Thyroid gland (tissue), 4 donors: ENCODE data around the gene TRRAP. TPM values are rescaled to one million over a fixed set of nuclear protein-coding genes. Genes with fewer than 3 reads are reported as not detected.
A peak's percentile ranks its signal among the peaks of the same experiment; 100 is the strongest.

Source experiments
- DNase-seq, 2 donors: peaks; one replicate each; pipeline ENCODE4 v3.0.0-alpha.2; 2019
- H3K27ac ChIP-seq, 3 donors: fragments of 200-600 bp; sonication (generic); 1 replicate in 2 of 3; 2 replicates in 1 of 3; pipeline ENCODE4 v1.5.1; 2016 to 2019; ENCODE audit warnings: mild to moderate bottlenecking in 1 of 3, moderate library complexity in 1 of 3
- H3K27me3 ChIP-seq: fragments of 200-600 bp; sonication (generic); one replicate; pipeline ENCODE4 v1.5.1; 2019
- H3K36me3 ChIP-seq, 2 donors: fragments of 200-600 bp; sonication (generic); one replicate each; pipeline ENCODE4 v1.5.1; 2016 to 2019
- H3K4me1 ChIP-seq, 2 donors: fragments of 200-600 bp; sonication (generic); one replicate each; pipeline ENCODE4 v1.5.1; 2017 to 2019
- H3K4me3 ChIP-seq, 3 donors: fragments of 200-600 bp; sonication (generic); replicated peaks in 1 of 3; 1 replicate in 2 of 3; 2 replicates in 1 of 3; pipeline ENCODE4 v1.5.1; 2016; ENCODE audit warnings: mild to moderate bottlenecking in 1 of 3
- H3K9me3 ChIP-seq: fragments of 200-600 bp; sonication (generic); one replicate; pipeline ENCODE4 v1.5.1; 2017
- POLR2A ChIP-seq, 2 donors: fragments of 450-650 bp; IDR thresholded peaks; one replicate each; pipeline ENCODE4 v1.6.1; 2017; ENCODE audit warnings: antibody characterized with exemption in 2 of 2, mild to moderate bottlenecking in 2 of 2, moderate library complexity in 1 of 2
- WGBS, 2 donors: methylation state at CpG; one replicate each; pipeline ENCODE4 v1.1.5; 2017; 5-methylcytosine and 5-hydroxymethylcytosine counted together
- intact Hi-C: fragments of 100-400 bp; cut with DNase I; formaldehyde crosslinking; loops from one replicate; pipeline ENCODE4 v1.15.1; 2023
- total RNA-seq, 4 donors: library from RNA; depleted of rRNA; stranded (reverse); fragments of >200 nt; gene quantifications; one replicate each; pipeline ENCODE4 v1.2.3, GENCODE V29; 2016
- TF ChIP-seq, protein P1 (sequence below), 6 experiments: fragments of 200-600 bp in 3 of 6; fragments of 450-650 bp in 3 of 6; sonication (generic) in 3 of 6; IDR thresholded peaks; one replicate each; pipeline ENCODE4 v1.5.1; 2016 to 2019; ENCODE audit warnings: antibody characterized with exemption in 6 of 6, mild to moderate bottlenecking in 2 of 6, inconsistent platforms in 1 of 6, moderate library complexity in 1 of 6

TRRAP gene
- total RNA-seq, 4 donors from 2014 or later = 43.5 to 72.6 (median 52.2) TPM

- H3K4me3 ChIP-seq = no peak overlapping the region
- no peaks in the 10 kb centered on the region for H3K27me3 ChIP-seq
- H3K36me3 ChIP-seq = peaks cover 72 to 88% of the 10 kb centered on the region in 2 donors
- H3K9me3 ChIP-seq = no peaks in the 10 kb centered on the region
- WGBS, 2 donors = 95 to 96% methylated on average over 19 of the region's 19 CpGs
- no peak for DNase-seq
- no peaks in the 10 kb centered on the region for H3K4me1 ChIP-seq
- no peak overlapping the region for H3K27ac ChIP-seq
- intact Hi-C loops = no loop called here
- TF ChIP-seq, protein P1, sequence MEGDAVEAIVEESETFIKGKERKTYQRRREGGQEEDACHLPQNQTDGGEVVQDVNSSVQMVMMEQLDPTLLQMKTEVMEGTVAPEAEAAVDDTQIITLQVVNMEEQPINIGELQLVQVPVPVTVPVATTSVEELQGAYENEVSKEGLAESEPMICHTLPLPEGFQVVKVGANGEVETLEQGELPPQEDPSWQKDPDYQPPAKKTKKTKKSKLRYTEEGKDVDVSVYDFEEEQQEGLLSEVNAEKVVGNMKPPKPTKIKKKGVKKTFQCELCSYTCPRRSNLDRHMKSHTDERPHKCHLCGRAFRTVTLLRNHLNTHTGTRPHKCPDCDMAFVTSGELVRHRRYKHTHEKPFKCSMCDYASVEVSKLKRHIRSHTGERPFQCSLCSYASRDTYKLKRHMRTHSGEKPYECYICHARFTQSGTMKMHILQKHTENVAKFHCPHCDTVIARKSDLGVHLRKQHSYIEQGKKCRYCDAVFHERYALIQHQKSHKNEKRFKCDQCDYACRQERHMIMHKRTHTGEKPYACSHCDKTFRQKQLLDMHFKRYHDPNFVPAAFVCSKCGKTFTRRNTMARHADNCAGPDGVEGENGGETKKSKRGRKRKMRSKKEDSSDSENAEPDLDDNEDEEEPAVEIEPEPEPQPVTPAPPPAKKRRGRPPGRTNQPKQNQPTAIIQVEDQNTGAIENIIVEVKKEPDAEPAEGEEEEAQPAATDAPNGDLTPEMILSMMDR (IDR thresholded peaks at IDR 0.05) = no peak
- TF ChIP-seq POLR2A (IDR thresholded peaks at IDR 0.05) = no peak
Measured at GRCh38 chr7:98908585-98908984, 30.3 kb downstream of the TRRAP start.

GRCh38 chr7:98909487-98909886 is 31.2 kb downstream of the TRRAP start:
- DNase-seq = no peak
- Histone ChIP-seq H3K4me1 (no peaks in the 10 kb centered on the region), H3K27me3 (no peaks in the 10 kb centered on the region), H3K27ac (no peak overlapping the region), H3K4me3 (no peak overlapping the region), H3K9me3 (no peaks in the 10 kb centered on the region), H3K36me3 (peaks cover 72 to 80% of the 10 kb centered on the region in 2 donors)
- intact Hi-C loops = no loop called here
- TF ChIP-seq, protein P1 (IDR thresholded peaks at IDR 0.05) = no peak
- TF ChIP-seq POLR2A (IDR thresholded peaks at IDR 0.05) = no peak
- WGBS, 2 donors = 89 to 97% methylated on average over 8 of the region's 8 CpGs

- no peaks in the 10 kb centered on the region for H3K27me3 ChIP-seq
- WGBS, 2 donors = 92 to 95% methylated on average over 3 of the region's 3 CpGs
- intact Hi-C loops = no loop called here
- TF ChIP-seq, protein P1 (IDR thresholded peaks at IDR 0.05) = no peak
- no peak for TF ChIP-seq POLR2A (IDR thresholded peaks at IDR 0.05)
- no peak for DNase-seq
- H3K27ac ChIP-seq = no peak overlapping the region
- H3K9me3 ChIP-seq = no peaks in the 10 kb centered on the region
- H3K4me1 ChIP-seq = no peaks in the 10 kb centered on the region
- no peak overlapping the region for H3K4me3 ChIP-seq
- H3K36me3 ChIP-seq = peaks cover 65 to 76% of the 10 kb centered on the region in 2 donors
Measured at GRCh38 chr7:98910427-98910826, 32.1 kb downstream of the TRRAP start.

- H3K9me3 ChIP-seq = no peaks in the 10 kb centered on the region
- no peak overlapping the region for H3K4me3 ChIP-seq
- no peak overlapping the region for H3K27ac ChIP-seq
- WGBS, 2 donors = 61 to 69% methylated on average over 5 of the region's 5 CpGs
- intact Hi-C loops = no loop called here
- no peaks in the 10 kb centered on the region for H3K27me3 ChIP-seq
- H3K4me1 ChIP-seq = no peaks in the 10 kb centered on the region
- H3K36me3 ChIP-seq = peaks cover 63 to 78% of the 10 kb centered on the region in 2 donors
- no peak for DNase-seq
- TF ChIP-seq, protein P1 (IDR thresholded peaks at IDR 0.05) = no peak
- no peak for TF ChIP-seq POLR2A (IDR thresholded peaks at IDR 0.05)
Measured at GRCh38 chr7:98911916-98912315, 33.6 kb downstream of the TRRAP start.

GRCh38 chr7:98913026-98913425 is 34.7 kb downstream of the TRRAP start:
- intact Hi-C loops = no loop called here
- H3K4me3 ChIP-seq = no peak overlapping the region

More at GRCh38 chr7:98913026-98913425, 34.7 kb downstream of the TRRAP start:
- DNase-seq = peak; percentile 8 to 35
- H3K9me3 ChIP-seq = no peaks in the 10 kb centered on the region
- H3K4me1 ChIP-seq = no peaks in the 10 kb centered on the region
- peak overlapping the region in 1 of 3 donors; percentile 31 for H3K27ac ChIP-seq
- peaks cover 63 to 77% of the 10 kb centered on the region in 2 donors for H3K36me3 ChIP-seq
- 51 to 53% methylated on average over 8 of the region's 8 CpGs for WGBS, 2 donors
- TF ChIP-seq, protein P1 (IDR thresholded peaks at IDR 0.05) = no peak
- TF ChIP-seq POLR2A (IDR thresholded peaks at IDR 0.05) = no peak
- no peaks in the 10 kb centered on the region for H3K27me3 ChIP-seq
